A549 (cell line): ENCODE data around the gene MCOLN2. TPM values are rescaled to one million over a fixed set of nuclear protein-coding genes. Genes with fewer than 3 reads are reported as not detected.
"Not testable (repeated sequence)": the region's sequence is repeated elsewhere in the genome, so short reads cannot be mapped to it uniquely, and the experiment has no call there.

Experiments used
- ATAC-seq, 2 experiments: fragments of 200-7000 bp in 1 of 2; fragments of >200 bp in 1 of 2; cut with Nextera tagmentation in 1 of 2; cut with Tn5 transposase in 1 of 2; 3 replicates each; pipeline versions ENCODE4 v1.8.0 to v1.9.1; 2018 to 2020; ENCODE audit warnings: mild to moderate bottlenecking in 1 of 2, moderate library complexity in 1 of 2
- CTCF ChIA-PET: fragments of 300-600 bp; sonication (Branson Sonifier 250); formaldehyde crosslinking; extraction: SDS; loops from one replicate; lab custom pipeline; 2021; ENCODE audit warnings: antibody characterized with exemption, inconsistent platforms; lab: Yijun Ruan, JAX
- POLR2A ChIA-PET: fragments of 350-600 bp; formaldehyde crosslinking; extraction: SDS; loops from one replicate; lab custom pipeline; 2021; ENCODE audit warnings: antibody characterized with exemption, inconsistent platforms; lab: Yijun Ruan, JAX
- DNase-seq, 2 experiments: peaks; one replicate each; pipeline versions ENCODE4 v3.0.0 to v3.0.0-alpha.2; 2011 to 2016; ENCODE audit warnings: low read depth in 1 of 2, low spot score in 1 of 2
- FAIRE-seq: peaks from 2 replicates; lab custom pipeline; 2011; peaks lifted over from hg19 to GRCh38; lab: Jason Lieb, UNC
- H3K27ac ChIP-seq, 2 experiments: fragments of >200 bp; sonication (Bioruptor Twin); formaldehyde crosslinking; 3 replicates each; pipeline ENCODE4 v1.5.1; 2016 to 2017
- H3K4me1 ChIP-seq: fragments of >200 bp; sonication (Bioruptor Twin); formaldehyde crosslinking; 3 replicates; pipeline ENCODE4 v1.6.1; 2016
- H3K4me2 ChIP-seq: fragments of >200 bp; sonication (Bioruptor Twin); formaldehyde crosslinking; 3 replicates; pipeline ENCODE4 v1.6.1; 2016
- H3K4me3 ChIP-seq: fragments of >200 bp; sonication (Bioruptor Twin); formaldehyde crosslinking; 3 replicates; pipeline ENCODE4 v1.5.1; 2016
- H3K9me3 ChIP-seq: fragments of >200 bp; sonication (Bioruptor Twin); formaldehyde crosslinking; 3 replicates; pipeline ENCODE4 v1.6.1; 2016
- CBX2 ChIP-seq: fragments of 200-600 bp; sonication (generic); IDR thresholded peaks from 2 replicates; pipeline ENCODE4 v1.6.1; 2016; ENCODE audit warnings: low read depth, mild to moderate bottlenecking, borderline replicate concordance
- CBX8 ChIP-seq: fragments of 200-600 bp; sonication (generic); IDR thresholded peaks from 2 replicates; pipeline ENCODE4 v1.6.1; 2016
- CTCF ChIP-seq: fragments of >200 bp; sonication (Bioruptor Twin); formaldehyde crosslinking; IDR thresholded peaks from 3 replicates; pipeline ENCODE4 v1.5.1; 2016
- EHF ChIP-seq: fragments of 250-450 bp; sonication (Bioruptor Pico); IDR thresholded peaks from 2 replicates; pipeline ENCODE4 v1.5.0; 2020; ENCODE audit warnings: mild to moderate bottlenecking
- EHMT2 ChIP-seq: fragments of 200-600 bp; sonication (generic); IDR thresholded peaks from 2 replicates; pipeline ENCODE4 v1.6.1; 2016; ENCODE audit warnings: antibody characterized with exemption, low read depth, mild to moderate bottlenecking, moderate library complexity
- EP300 ChIP-seq, 2 experiments: fragments of >200 bp; sonication (Bioruptor Twin); formaldehyde crosslinking; IDR thresholded peaks; 2 replicates in 1 of 2; 3 replicates in 1 of 2; pipeline ENCODE4 v1.6.1; 2016 to 2017
- FOSB ChIP-seq: fragments of 250-450 bp; sonication (Bioruptor Pico); IDR thresholded peaks from 2 replicates; pipeline ENCODE4 v1.5.0; 2020; ENCODE audit warnings: mild to moderate bottlenecking, moderate library complexity
- FOXS1 ChIP-seq: fragments of 250-450 bp; sonication (Bioruptor Pico); IDR thresholded peaks from 2 replicates; pipeline ENCODE4 v1.5.0; 2020; ENCODE audit warnings: mild to moderate bottlenecking, moderate library complexity
- HDAC2 ChIP-seq: fragments of 200-600 bp; sonication (generic); IDR thresholded peaks from 2 replicates; pipeline ENCODE4 v1.6.1; 2016
- HES2 ChIP-seq: fragments of >200 bp; sonication (Bioruptor Twin); formaldehyde crosslinking; IDR thresholded peaks from 2 replicates; pipeline ENCODE4 v1.6.1; 2016
- HOXA7 ChIP-seq: fragments of 250-450 bp; sonication (Bioruptor Pico); IDR thresholded peaks from 2 replicates; pipeline ENCODE4 v1.5.0; 2020; ENCODE audit warnings: mild to moderate bottlenecking, moderate library complexity
- JUNB ChIP-seq: fragments of >200 bp; sonication (Bioruptor Twin); formaldehyde crosslinking; IDR thresholded peaks from 2 replicates; pipeline ENCODE4 v1.6.1; 2016
- KDM5A ChIP-seq: fragments of 200-600 bp; sonication (generic); IDR thresholded peaks from 2 replicates; pipeline ENCODE4 v1.6.1; 2016; ENCODE audit warnings: antibody characterized with exemption, mild to moderate bottlenecking
- MYC ChIP-seq: IDR thresholded peaks from 2 replicates; pipeline ENCODE4 v1.6.1; 2012; ENCODE audit warnings: mild to moderate bottlenecking, inconsistent platforms, low read length, improper control_type of control experiment, borderline replicate concordance
- NFE2L2 ChIP-seq: fragments of 150-350 bp; conservative IDR thresholded peaks from 2 replicates; pipeline ENCODE4 v1.6.1; 2014; ENCODE audit warnings: low read length
- NR3C1 ChIP-seq: fragments of >200 bp; sonication (Bioruptor Twin); formaldehyde crosslinking; IDR thresholded peaks from 3 replicates; pipeline ENCODE4 v1.6.1; 2017
- PHF8 ChIP-seq: fragments of 200-600 bp; sonication (generic); IDR thresholded peaks from 2 replicates; pipeline ENCODE4 v1.6.1; 2016; ENCODE audit warnings: low read depth, mild to moderate bottlenecking, antibody characterized with exemption, moderate library complexity, borderline replicate concordance
- POLR2AphosphoS2 ChIP-seq: conservative IDR thresholded peaks from 2 replicates; pipeline ENCODE4 v1.6.1; 2012; ENCODE audit warnings: low read length, improper control_type of control experiment, inconsistent platforms
- RARB ChIP-seq: fragments of 250-450 bp; sonication (Bioruptor Pico); IDR thresholded peaks from 2 replicates; pipeline ENCODE4 v1.8.0; 2021; ENCODE audit warnings: mild to moderate bottlenecking, moderate library complexity
- TP53 ChIP-seq: fragments of 250-450 bp; sonication (Bioruptor Pico); IDR thresholded peaks from 2 replicates; pipeline ENCODE4 v1.5.0; 2021; ENCODE audit warnings: mild to moderate bottlenecking, moderate library complexity
- USF2 ChIP-seq: fragments of 450-650 bp; IDR thresholded peaks from 2 replicates; pipeline ENCODE4 v1.6.1; 2014; ENCODE audit warnings: antibody characterized with exemption
- ZNF302 ChIP-seq: fragments of 250-450 bp; sonication (Bioruptor Pico); IDR thresholded peaks from 2 replicates; pipeline ENCODE4 v1.9.0; 2021; ENCODE audit warnings: inconsistent platforms, mild to moderate bottlenecking, moderate library complexity
- WGBS: methylation state at CpG from one replicate; pipeline ENCODE4 v1.1.6; 2017; ENCODE audit errors: missing lambda C conversion rate; 5-methylcytosine and 5-hydroxymethylcytosine counted together
- polyA plus RNA-seq, 4 experiments: library from polyadenylated mRNA; depleted of rRNA in 3 of 4; stranded (reverse); fragments of >200 nt; fragmentation: RNase III in 1 of 4; extraction: RNeasy Plus Mini Kit Qiagen cat#74134 plus additional on column Dnase treatment in 1 of 4; gene quantifications; 2 replicates in 3 of 4; 3 replicates in 1 of 4; pipeline ENCODE4 v1.2.3, GENCODE V29; 2011 to 2017

The MCOLN2 gene
- polyA plus RNA-seq, 2 of the 4 experiments (the other 2 are of a cell fraction), result 3.1 to 4.6 TPM

GRCh38 chr1:84988588-84988987 lies 8.3 kb downstream of the MCOLN2 start:
- no peak for ATAC-seq
- TF ChIP-seq PHF8 (no peak), EHMT2 (no peak), HDAC2 (no peak), NFE2L2 (no peak), RARB (CRISPR knock-in tag) (no peak), TP53 (CRISPR knock-in tag) (no peak), EHF (CRISPR knock-in tag) (no peak), FOXS1 (CRISPR knock-in tag) (no peak), ZNF302 (CRISPR knock-in tag) (no peak), FOSB (CRISPR knock-in tag) (no peak), HOXA7 (CRISPR knock-in tag) (no peak), JUNB (no peak), POLR2AphosphoS2 (no peak), EP300 (IDR thresholded peaks at IDR 0.05) (no peak), CBX2 (no peak)
- TF ChIP-seq, all 56 proteins: peak for 0
- H3K4me2 ChIP-seq, result no peak overlapping the region
- no peak overlapping the region for H3K4me3 ChIP-seq
- no peak overlapping the region for H3K27ac ChIP-seq
- H3K9me3 ChIP-seq, result no peaks in the 10 kb centered on the region
- ChIA-PET POLR2A (no interaction called here), CTCF (no interaction called here)
- no peaks in the 10 kb centered on the region for H3K4me1 ChIP-seq
- no peak for FAIRE-seq
- no peak for DNase-seq
- 48% methylated on average over 2 of the region's 2 CpGs for WGBS

GRCh38 chr1:84986561-84986960 lies 10.4 kb downstream of the MCOLN2 start:
- H3K4me2 ChIP-seq, CTCF ChIA-PET, H3K27ac ChIP-seq, FAIRE-seq, H3K4me1 ChIP-seq, ATAC-seq, DNase-seq, H3K4me3 ChIP-seq, POLR2A ChIA-PET, H3K9me3 ChIP-seq: not testable (repeated sequence)
- WGBS, result 73% methylated on average over 3 of the region's 3 CpGs

- ATAC-seq, result no peak
- DNase-seq, result no peak
- ChIA-PET CTCF (no interaction called here), POLR2A (no interaction called here)
- Histone ChIP-seq H3K27ac (no peak overlapping the region), H3K4me3 (no peak overlapping the region), H3K4me1 (no peaks in the 10 kb centered on the region)
- no peak for TF ChIP-seq KDM5A
- no peak for TF ChIP-seq POLR2AphosphoS2
- no peak for TF ChIP-seq USF2
- TF ChIP-seq TP53 (CRISPR knock-in tag), result no peak
- TF ChIP-seq HES2, result no peak
- TF ChIP-seq NR3C1, result no peak
- no peak for TF ChIP-seq CBX8
- TF ChIP-seq MYC, result no peak
- no peak for TF ChIP-seq CTCF
- TF ChIP-seq, all 56 proteins: peak for 0
- no peaks in the 10 kb centered on the region for H3K9me3 ChIP-seq
- H3K4me2 ChIP-seq, result no peak overlapping the region
- FAIRE-seq, result no peak
Observed at GRCh38 chr1:84985365-84985764, 11.5 kb downstream of the MCOLN2 start.
